GM19238 (cell line): ENCODE data around the gene HES7.
"Not testable (repeated sequence)": the region's sequence is repeated elsewhere in the genome, so short reads cannot be mapped to it uniquely, and the experiment has no call there.

Experiments used
- DNase-seq: peaks from one replicate; pipeline ENCODE4 v3.0.0; 2011; ENCODE audit warnings: low spot score; ENCODE audit not compliant: insufficient read length

Gene HES7

GRCh38 chr17:8122924-8123694 is 797 bp downstream of the HES7 start:
- no peak for DNase-seq

- no peak for DNase-seq
These were observed 1.4 kb downstream of the HES7 start for GRCh38 chr17:8122422-8122923.

GRCh38 chr17:8121681-8122421 is 2.1 kb downstream of the HES7 start:
- peak; percentile 53 for DNase-seq

GRCh38 chr17:8121407-8121680 is 2.6 kb downstream of the HES7 start:
- DNase-seq, result no peak

GRCh38 chr17:8120520-8121406 is 3.1 kb downstream of the HES7 start:
- DNase-seq, result no peak

GRCh38 chr17:8119581-8120519 is 4.1 kb downstream of the HES7 start:
- DNase-seq, result no peak

GRCh38 chr17:8118769-8119580 is 4.9 kb downstream of the HES7 start:
- DNase-seq, result peak; percentile 73

GRCh38 chr17:8117980-8118768 is 5.7 kb downstream of the HES7 start, which contains the start of gene ALOXE3:
Gene ALOXE3, minus strand, starts transcription at chr17:8118514. Its CDS starts 524 bp downstream, at chr17:8117990.
- DNase-seq, result no peak

- no peak for DNase-seq
These were observed 6.4 kb downstream of the HES7 start for GRCh38 chr17:8117367-8117979.

- no peak for DNase-seq
These were observed 7.1 kb downstream of the HES7 start for GRCh38 chr17:8116776-8117175.

GRCh38 chr17:8110907-8111306 is 13.0 kb downstream of the HES7 start:
- no peak for DNase-seq

- no peak for DNase-seq
These were observed 13.5 kb downstream of the HES7 start for GRCh38 chr17:8110456-8110804.

GRCh38 chr17:8109661-8110455 is 14.0 kb downstream of the HES7 start:
- peak; percentile 76 for DNase-seq

- no peak for DNase-seq
These were observed 14.8 kb downstream of the HES7 start for GRCh38 chr17:8108972-8109660.

- not testable (repeated sequence) for DNase-seq
These were observed 16.9 kb downstream of the HES7 start for GRCh38 chr17:8106980-8107379.

GRCh38 chr17:8105957-8106398 is 17.9 kb downstream of the HES7 start:
- no peak for DNase-seq

- no peak for DNase-seq
These were observed 19.0 kb downstream of the HES7 start for GRCh38 chr17:8104911-8105310.
